ENCODE measurements around the gene AGRN.
"Not testable (repeated sequence)": the region's sequence is repeated elsewhere in the genome, so short reads cannot be mapped to it uniquely, and the experiment has no call there.

The AGRN gene

DNA sequence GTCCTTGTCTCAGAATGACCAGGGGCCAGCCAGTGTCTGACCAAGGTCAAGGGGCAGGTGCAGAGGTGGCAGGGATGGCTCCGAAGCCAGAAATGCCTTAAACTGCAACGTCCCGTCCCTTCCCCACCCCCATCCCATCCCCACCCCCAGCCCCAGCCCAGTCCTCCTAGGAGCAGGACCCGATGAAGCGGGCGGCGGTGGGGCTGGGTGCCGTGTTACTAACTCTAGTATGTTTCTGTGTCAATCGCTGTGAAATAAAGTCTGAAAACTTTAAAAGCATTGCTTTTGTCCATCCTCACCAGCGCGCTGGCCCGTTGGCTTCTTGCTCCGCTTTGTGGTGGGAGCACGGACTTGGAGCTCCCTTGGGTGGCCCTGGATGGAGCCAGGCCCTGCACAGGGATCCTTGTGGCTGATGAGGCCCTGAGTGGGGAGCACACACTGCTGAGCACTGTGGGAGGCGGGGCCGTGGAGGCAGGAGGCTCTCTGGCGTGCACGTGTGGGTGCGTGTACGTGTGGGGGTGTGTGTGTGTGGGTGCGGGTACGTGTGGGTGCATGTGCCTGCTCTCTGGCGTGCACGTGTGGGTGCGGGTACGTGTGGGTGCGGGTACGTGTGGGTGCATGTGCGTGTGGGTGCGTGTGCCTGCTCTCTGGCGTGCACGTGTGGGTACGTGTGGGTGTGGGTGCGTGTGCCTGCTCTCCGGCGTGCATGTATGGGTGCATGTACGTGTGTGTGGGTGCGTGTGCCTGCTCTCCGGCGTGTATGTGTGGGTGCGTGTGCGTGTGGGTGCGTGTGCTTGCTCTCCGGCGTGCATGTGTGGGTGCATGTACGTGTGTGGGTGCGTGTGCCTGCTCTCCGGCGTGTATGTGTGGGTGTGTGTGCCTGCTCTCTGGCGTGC, 36.2 kb downstream of the AGRN start:
- DNase-seq: no peak

DNA sequence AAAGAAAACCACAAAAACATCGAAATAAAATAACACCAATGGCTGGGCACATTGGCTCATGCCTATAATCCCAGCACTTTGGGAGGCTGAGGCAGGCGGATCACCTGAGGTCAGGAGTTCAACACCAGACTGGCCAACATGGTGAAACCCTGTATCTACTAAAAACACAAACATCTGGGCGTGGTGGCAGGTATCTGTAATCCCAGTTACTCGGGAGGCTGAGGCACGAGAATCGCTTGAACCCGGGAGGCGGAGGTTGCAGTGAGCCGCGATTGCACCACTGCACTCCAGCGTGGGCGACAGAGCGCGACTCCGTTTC, 37.8 kb downstream of the AGRN start:
- DNase-seq: not testable (repeated sequence)

DNA sequence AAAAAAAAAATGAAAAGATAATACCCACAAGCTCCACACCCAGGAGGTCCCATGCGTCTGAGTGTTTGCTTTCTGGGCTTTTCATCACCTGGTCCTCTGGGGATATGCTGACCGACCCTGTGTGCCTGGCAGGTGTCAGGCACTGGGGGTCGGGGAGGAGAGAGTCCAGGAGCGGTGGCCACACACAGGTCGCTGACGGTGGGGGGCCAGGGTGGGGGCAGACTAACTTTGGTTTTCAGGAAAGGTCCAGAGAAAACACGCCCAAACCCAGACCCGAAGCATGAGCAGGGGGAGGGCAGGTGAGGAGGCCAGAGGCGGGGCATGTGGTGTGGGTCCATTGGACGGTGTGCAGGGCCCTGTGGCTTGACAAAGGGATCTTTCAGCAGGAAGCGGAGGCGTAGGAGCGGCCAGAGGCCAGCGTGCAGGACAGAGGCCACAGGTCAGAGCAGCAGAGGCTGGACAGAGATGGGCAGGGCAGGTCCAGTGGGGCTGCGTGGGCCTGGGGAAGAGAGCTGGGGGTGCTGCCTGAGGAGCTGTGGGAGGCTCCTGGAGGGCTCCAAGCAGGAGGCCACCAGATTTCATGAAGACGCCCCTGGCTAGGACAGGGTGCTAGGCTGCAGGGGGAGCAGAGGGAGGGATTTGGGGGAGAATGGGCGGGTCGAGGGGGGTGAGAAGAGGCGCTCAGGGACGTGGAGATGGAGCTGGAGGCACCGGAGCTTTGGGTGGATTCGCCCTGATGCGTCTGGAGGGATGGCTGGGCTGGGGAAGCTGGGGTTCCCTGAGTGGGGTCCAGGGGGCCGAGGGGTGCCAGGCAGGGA, 38.4 kb downstream of the AGRN start:
- DNase-seq: no peak

DNA sequence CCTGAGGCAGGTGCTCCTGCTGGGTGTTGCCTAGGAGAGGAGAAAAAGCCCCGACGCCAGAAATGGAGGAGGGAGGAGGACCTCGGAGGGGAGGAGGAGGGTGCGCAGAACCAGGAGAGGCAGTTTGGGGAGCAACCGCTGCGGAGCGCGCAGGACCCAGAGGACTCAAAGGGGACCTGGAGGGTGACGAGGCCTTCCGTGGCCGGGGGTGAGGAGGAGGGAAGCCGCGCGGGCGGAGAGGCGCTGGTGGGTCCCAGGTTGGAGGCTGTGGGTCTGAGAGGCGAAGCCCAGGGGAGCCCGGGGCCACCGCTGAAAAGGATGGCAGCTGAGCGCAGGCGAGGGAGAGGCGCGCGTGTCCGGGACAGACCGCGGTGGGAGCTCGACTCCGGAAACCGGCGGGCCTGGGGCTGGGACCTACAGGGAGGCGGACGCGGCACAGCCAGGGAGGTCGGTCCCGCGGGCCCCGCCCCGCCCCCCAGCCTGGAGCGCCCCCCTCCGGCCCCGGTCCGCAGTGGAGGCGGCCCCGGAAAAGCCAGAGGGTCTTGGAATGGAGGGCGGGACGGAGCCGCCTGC, 39.1 kb downstream of the AGRN start:
- DNase-seq: no peak

DNA sequence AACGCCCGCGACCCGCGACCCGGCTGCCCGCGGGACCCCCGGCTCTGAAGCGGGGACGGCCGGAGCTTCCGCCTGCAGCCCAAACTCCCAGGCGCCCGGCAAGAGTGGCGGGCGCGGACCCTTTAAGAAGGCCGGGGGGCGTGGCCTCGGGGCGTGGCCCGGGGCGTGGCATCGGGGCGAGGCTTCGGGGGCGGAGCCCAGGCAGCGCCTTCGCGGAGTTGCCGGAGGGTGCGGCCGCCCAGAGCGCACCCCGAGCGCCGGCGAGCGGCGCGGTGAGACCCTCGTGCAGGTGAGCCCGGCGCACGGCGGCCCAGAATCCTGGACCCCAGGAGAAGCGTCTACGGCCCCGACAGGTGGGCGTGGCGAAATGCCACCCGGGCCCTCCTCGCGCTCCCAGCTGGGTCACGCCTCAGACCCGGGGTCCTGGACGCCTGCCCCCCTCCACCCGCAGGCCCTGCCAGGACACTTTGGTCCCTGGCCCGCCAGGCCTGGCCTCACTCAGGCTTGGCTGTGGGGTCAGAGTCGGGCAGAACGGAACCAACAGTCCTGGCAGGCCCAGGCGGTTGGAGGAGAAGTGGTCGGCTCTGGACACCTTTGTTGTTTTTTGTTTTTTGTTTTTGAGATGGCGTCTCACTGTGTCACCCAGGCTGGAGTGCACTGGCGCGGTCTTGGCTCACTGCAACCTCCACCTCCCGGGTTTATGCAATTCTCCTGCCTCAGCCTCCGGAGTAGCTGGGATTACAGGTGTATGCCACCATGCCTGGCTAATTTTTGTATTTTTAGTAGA, 39.8 kb downstream of the AGRN start:
- DNase-seq: no peak

DNA sequence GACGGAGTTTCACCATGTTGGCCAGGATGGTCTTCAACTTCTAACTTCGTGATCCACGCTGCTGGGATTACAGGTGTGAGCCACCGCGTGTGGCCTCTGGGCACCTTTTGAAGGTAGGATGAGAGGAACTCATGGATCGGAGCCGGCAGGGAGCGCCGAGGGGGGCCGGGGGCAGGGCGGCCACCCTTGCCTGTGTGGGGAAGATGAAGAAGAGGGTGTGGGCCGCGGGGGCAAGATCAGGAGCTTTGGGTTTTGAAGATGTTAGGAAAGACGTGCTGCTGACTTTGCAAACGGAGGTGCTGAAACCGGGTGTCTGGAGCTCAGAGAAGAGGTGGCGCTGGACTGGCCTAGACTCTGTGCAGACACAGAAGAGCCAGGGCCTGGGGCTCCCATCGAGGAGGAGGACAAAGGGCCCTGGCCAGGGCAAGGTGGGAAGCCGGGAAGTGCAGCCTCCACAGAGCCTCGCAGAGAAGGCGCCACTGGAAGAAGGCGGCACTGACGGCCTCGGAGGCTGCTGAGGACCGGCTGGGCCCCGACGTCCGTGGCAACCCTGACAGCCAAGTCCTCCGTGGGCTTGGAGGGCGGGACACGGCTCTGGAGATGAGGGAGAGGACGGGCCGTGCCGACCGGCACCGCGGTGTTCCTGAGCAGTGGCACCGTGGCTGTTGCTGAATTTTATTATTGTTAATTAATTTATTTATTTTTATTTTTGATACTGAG, 40.5 kb downstream of the AGRN start:
- DNase-seq: no peak

DNA sequence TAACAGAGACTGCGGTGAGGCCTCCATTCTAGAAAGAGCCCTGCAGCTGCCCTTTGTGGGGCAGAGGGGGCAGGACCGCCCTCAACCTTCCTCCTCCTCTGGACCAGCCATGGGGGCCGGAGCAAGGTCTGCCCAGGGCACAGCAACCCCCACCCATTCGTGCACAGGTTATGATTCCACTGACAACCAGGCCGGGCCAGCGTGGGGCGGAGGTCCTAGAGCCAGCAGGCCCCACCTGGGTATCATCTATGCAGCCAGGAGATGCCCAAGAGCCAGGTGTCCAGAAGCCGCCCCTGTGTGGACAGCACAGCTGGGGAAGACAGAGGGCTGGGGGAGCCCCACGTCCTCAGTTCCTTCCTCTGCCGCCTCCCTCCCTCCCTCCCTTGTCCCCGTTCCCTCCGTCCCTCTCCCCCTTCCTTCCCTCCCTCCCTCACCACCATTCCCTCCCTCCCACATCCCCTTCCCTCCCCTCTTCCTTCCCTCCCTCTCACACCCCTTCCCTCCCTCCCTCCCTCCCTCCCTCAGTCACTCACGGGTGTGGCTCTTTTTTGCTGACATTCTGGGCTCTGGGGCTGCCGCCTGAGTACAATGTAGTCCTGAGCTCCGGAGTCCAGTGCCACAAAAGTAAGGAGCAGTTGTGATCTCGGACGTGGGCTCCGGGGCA, 41.9 kb downstream of the AGRN start:
- no peak for DNase-seq

DNA sequence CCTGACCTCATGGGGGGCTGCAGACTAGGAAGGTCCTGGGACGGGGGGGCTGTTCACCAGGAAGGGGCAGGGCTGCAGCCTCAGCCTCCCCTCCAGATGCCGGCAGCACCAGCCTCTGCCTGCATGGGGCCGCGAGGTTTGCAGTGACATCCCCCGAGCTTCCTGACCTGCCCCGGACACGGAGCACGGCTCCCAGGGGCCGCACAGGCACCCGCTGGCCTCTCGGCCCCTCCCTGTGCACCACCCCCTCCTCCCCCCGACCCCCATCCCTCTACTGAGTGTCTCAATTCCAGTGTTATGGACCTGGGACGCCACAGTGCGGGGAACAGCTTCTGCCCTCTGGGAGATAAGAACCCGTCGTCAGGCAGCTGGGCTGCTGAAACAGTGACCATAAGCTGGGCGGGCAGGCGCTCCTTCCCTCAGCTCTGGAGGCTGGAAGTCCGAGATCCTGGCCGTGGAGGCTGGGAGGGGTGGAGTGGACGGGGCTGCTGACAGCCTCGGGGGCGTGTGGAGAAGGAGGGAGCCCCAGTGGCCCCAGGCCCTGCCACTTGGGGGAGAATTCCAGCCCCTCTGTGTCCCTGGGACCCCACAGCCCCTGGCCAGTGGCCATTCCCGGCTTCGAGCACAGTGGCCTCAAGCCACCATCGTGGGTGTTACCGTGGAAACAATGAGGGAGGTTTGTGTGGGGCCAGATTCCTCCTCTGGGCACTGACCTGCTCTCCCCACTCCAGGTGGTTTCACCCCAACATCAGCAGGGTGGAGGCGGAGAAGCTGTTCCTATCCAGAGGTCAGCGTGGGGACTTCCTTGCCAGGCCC, 42.6 kb downstream of the AGRN start:
- DNase-seq: no peak

DNA sequence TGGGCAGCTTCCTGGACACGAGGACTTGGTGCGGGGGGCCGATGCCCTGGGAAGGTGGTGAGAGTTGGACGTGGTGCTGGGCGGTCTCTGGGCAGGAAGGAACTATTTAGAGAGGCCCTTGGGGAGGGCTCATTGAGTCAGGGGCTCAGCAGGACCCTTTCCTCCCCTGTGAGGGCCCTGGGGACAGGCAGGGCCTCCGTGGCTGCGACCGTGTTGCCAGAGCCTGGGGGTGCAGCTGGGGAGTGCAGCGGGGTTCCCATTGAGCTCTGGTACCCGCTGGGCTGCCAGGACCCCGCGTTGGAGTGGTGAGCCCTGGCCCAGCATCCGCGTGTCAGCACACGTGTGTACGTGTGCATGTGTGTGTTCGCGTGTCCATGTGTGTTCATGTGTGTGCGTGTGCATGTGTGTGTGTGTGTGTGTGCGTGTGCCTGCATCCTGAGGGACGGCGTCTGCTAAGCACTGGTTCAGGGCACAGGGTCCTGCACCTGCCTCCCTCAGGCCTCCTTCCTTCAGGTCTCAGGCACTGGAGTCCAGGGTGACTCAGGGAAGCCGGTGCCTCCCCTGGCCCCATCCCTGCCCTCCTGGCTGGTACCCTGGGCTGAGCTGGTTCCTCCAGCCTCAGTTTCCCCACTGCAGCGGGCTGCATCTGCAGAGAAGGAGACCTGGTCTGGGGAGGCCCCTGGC, 43.5 kb downstream of the AGRN start:
- no peak for DNase-seq

DNA sequence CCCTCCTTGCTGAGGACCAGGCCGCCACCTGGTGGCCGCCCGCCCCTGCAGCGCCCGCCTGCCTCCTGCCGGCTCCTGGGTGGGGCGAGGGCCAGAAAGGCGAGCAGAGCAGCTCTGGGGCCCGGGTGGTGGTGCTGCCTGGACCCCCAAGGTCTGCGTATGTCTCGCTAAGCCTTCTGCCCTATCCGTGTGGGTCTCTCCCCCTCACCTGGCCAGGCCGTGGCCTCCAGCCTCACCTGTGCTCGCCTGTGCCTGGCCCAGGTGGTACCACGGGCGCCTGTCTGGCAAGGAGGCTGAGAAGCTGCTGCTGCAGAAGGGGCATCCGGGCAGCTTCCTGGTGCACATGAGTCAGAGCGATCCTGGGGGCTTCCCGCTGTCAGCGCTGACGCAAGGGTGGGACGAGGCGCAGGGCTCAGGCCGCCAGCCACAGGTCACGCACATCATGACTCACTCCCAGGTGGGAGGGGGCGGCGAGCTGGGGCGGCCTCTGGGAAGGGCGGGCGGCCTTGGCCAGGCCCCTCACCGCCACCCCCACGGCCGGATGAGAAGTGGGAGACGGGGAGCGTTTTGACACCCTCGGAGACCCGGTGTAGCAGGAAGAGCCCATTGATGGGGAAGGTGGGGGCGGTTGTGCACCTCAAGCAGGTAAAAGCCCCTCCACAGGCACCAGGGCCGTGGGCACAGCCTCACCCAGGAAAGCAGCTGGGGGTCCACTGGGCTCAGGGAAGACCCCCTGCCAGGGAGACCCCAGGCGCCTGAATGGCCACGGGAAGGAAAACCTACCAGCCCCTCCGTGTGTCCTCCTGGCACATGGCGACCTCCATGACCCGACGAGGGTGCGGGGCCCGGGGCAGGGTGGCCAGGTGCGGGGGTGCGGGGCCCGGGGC, 44.3 kb downstream of the AGRN start:
- no peak for DNase-seq

DNA sequence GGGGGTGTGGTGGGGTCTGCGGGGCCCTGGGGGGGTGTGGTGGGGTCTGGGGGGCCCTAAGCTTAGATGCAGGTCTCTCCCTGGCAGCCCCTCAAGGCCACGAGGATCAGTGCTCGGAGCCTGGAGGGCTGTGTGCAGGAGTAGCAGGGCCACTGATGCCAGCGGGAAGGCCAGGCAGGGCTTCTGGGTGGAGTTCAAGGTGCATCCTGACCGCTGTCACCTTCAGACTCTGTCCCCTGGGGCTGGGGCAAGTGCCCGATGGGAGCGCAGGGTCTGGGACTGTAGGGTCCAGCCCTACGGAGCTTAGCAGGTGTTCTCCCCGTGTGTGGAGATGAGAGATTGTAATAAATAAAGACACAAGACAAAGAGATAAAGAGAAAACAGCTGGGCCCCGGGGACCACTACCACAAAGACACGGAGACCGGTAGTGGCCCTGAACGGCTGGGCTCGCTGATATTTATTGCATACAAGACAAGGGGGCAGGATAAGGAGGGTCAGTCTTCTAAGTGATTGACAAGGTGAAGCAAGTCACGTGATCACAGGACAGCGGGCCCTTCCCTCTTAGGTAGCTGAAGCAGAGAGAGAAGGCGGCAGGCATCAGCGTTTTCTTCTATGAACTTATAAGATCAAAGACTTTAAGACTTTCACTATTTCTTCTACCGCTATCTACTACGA, 45.5 kb downstream of the AGRN start:
- DNase-seq: no peak

DNA sequence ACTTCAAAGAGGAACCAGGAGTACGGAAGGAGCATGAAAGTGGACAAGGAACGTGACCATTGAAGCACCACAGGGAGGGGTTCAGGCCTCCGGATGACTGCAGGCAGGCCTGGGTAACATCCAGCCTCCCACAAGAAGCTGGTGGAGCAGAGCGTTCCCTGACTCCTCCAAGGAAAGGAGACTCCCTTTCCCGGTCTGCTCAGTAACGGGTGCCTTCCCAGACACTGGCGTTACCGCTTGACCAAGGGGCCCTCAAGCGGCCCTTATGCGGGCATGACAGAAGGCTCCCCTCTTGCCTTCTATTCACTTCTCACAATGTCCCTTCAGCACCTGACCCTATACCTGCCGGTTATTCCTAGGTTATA, 46.0 kb downstream of the AGRN start:
- DNase-seq: not testable (repeated sequence)

DNA sequence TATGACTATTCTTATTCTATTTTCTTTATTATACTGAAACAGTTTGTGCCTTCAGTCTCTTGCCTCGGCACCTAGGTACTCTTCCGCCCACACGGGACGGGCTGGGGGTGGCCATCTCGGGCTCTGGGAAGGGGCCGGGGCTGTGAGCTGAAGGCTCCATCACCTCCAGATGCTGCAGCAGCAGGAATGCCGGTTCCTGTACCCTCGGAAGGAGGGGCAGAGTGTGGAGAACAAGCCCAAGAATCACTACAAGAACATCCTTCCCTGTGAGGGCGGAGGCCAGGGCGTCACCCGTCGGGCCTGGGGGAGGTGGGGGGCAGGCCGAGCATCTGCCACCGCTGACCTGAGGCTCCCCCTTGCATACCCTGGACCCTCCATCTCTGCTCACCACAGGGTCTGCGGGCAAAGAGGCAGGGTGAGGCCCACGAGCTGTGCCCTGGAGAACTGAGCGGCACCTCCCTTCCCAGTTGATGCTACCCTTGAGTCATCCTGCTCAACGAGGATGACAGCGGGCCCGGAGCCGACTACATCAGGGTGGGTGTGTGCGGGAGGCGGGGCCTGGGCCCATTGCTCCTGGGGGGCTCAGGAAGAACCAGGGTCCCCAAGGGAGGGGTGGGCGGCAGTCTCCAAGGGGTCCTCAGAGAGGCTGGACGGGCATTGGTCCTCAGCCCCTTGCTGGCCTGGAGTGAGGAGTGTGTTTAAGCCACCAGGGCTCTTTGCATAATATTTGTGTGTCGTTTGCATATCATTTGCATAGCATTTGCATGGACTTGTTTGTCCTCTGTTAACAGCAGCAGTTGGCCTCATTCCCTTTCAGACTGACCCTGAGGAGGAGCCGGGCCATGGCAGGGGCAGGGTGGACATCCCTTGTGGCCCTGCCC, 46.7 kb downstream of the AGRN start:
- DNase-seq: no peak

DNA sequence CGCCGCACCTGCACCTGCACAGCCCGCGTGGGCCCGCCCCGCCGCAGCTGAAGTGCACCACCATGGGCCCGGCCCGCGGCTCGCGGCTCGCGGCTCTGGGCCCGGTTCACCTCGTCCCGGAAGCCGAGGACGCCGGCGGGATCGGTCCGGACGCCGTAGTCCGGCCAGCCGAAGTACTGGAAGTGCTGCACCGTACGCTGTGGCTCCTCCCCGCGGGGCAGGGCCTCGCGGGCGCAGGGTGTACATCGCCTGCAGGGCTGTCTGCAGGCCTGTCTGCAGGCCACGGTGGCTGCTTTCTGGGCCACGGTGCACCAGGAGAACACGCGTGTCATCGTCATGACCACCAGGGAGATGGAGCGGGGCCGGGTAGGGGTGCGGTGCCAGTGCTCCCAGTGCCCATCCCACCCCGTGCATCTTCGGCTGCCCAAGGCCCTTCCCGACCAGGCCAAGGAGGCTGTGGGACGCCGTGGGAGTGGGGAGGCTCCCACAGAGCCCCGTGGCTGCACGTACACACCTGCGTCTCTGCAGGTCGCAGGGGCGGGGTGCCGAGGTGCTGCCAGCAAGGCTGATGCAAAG, 47.5 kb downstream of the AGRN start:
- DNase-seq: no peak

DNA sequence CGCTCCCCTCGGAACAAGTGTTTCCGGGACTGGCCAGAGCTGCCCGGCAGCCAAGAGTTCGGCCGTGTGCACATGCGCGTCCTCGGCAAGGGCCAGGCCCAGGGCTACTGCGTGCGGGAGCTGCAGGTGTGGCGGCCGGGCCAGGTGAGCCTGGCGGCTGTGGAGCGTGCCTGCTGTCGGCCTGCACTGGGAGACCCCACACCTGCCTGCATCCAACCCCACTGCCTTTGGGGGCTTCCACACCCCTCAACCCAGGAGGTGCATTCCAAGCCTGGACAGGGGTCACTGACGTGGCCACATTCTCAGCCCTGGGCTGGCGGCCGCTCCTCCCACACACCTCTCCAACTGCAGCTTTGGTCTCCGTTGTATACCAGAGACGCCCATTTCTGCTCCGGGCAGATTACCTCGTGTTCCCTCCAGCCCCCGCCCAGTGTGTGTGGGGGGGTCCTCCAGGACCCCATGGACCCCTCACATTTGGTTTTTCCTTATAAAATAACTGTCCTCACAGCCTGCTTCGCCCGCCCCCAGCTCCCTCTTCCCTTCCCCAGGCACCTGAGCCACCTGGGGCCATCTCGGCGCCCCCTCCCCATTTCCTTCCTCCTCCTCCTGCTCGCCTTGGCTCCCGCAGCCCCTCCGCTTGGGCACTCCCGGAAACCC, 48.1 kb downstream of the AGRN start:
- DNase-seq: no peak

DNA sequence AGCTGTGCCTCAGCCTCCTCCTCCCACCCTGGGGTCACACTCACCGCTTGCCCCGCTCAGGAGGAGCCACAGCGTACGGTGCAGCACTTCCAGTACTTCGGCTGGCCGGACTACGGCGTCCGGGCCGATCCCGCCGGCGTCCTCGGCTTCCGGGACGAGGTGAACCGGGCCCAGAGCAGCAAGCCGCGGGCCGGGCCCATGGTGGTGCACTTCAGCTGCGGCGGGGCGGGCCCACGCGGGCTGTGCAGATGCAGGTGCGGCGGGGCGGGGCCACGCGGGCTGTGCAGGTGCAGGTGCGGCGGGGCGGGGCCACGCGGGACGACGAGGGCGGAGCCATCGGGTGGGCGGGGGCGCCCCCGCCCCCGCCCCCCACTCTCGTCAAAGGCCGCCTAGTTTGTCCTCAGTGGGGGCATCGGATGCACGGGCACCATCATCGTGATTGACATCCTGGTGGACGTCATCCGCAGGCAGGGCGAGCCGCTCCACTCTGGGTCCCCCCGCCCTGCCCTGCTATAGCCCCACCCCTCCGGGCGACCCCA, 48.7 kb downstream of the AGRN start:
- DNase-seq: no peak
